Parathyroid adenoma (tissue), 2 donors: ENCODE results near the gene GFM2.

Experiments used
- H2AFZ ChIP-seq: fragments of 300-600 bp; sonication (generic); one replicate; pipeline ENCODE4 v1.7.0; 2017; ENCODE audit warnings: antibody characterized with exemption, mild to moderate bottlenecking
- H3K27ac ChIP-seq: fragments of 300-600 bp; sonication (generic); one replicate; pipeline ENCODE4 v1.7.0; 2017
- H3K27me3 ChIP-seq: fragments of 300-600 bp; sonication (generic); one replicate; pipeline ENCODE4 v1.7.0; 2017; ENCODE audit warnings: low read length; ENCODE audit not compliant: control insufficient read depth, insufficient read depth
- H3K36me3 ChIP-seq: fragments of 300-600 bp; sonication (generic); one replicate; pipeline ENCODE4 v1.7.0; 2017; ENCODE audit warnings: low read length; ENCODE audit not compliant: control insufficient read depth, insufficient read depth
- H3K4me1 ChIP-seq: fragments of 300-600 bp; sonication (generic); one replicate; pipeline ENCODE4 v1.7.0; 2017; ENCODE audit warnings: control low read depth
- H3K4me2 ChIP-seq: fragments of 300-600 bp; sonication (generic); one replicate; pipeline ENCODE4 v1.7.0; 2017; ENCODE audit warnings: low read length
- H3K4me3 ChIP-seq: fragments of 300-600 bp; sonication (generic); one replicate; pipeline ENCODE4 v1.7.0; 2017; ENCODE audit warnings: low read depth, low read length
- H3K79me2 ChIP-seq: fragments of 300-600 bp; sonication (generic); one replicate; pipeline ENCODE4 v1.7.0; 2017; ENCODE audit warnings: control low read depth
- H3K9ac ChIP-seq: fragments of 300-600 bp; sonication (generic); one replicate; pipeline ENCODE4 v1.7.0; 2017; ENCODE audit warnings: mild to moderate bottlenecking
- H3K9me3 ChIP-seq: fragments of 300-600 bp; sonication (generic); one replicate; pipeline ENCODE4 v1.7.0; 2017; ENCODE audit warnings: low read length; ENCODE audit not compliant: control insufficient read depth
- TF ChIP-seq, protein P1 (sequence below): fragments of 300-600 bp; sonication (generic); IDR thresholded peaks from one replicate; pipeline ENCODE4 v1.7.0; 2017; ENCODE audit warnings: antibody characterized with exemption, mild to moderate bottlenecking
- donor health status: primary hyperparathyroidism.

GFM2 gene

GRCh38 chr5:74736759-74737158 lies 30.2 kb downstream of the GFM2 start:
- H3K9ac ChIP-seq, result no peak overlapping the region
- TF ChIP-seq, protein P1, sequence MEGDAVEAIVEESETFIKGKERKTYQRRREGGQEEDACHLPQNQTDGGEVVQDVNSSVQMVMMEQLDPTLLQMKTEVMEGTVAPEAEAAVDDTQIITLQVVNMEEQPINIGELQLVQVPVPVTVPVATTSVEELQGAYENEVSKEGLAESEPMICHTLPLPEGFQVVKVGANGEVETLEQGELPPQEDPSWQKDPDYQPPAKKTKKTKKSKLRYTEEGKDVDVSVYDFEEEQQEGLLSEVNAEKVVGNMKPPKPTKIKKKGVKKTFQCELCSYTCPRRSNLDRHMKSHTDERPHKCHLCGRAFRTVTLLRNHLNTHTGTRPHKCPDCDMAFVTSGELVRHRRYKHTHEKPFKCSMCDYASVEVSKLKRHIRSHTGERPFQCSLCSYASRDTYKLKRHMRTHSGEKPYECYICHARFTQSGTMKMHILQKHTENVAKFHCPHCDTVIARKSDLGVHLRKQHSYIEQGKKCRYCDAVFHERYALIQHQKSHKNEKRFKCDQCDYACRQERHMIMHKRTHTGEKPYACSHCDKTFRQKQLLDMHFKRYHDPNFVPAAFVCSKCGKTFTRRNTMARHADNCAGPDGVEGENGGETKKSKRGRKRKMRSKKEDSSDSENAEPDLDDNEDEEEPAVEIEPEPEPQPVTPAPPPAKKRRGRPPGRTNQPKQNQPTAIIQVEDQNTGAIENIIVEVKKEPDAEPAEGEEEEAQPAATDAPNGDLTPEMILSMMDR, result no peak
- H3K79me2 ChIP-seq, result no peaks in the 10 kb centered on the region
- no peaks in the 10 kb centered on the region for H3K9me3 ChIP-seq
- no peak overlapping the region for H3K4me3 ChIP-seq
- no peaks in the 10 kb centered on the region for H3K36me3 ChIP-seq
- H3K27me3 ChIP-seq, result no peaks in the 10 kb centered on the region
- H2AFZ ChIP-seq, result no peak overlapping the region
- no peak overlapping the region for H3K4me2 ChIP-seq
- no peak overlapping the region for H3K27ac ChIP-seq
- no peaks in the 10 kb centered on the region for H3K4me1 ChIP-seq

DNA sequence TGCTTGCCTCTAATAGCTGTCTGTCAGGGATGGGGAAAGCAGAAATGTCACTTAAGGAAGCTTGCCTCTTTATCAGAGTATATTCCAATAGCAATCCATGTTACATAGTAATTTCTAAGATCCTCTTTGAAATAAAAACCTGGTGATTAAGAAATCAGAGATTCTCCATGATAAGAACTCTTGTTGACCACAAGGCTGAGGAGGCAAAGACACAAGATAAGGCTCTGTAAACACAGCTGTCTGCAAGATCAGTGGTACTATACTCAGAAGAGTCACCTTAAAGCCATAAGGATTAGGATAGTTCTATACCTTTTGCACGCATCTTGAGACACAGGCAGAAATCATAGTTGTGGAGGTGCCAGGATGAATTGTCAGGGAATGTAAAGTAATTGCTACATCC lies 41.6 kb downstream of the GFM2 start:
- Histone ChIP-seq H3K36me3 (no peaks in the 10 kb centered on the region), H3K4me1 (no peaks in the 10 kb centered on the region), H3K9me3 (no peaks in the 10 kb centered on the region), H2AFZ (no peak overlapping the region), H3K4me2 (no peak overlapping the region), H3K4me3 (no peak overlapping the region), H3K27ac (no peak overlapping the region), H3K9ac (no peak overlapping the region), H3K27me3 (no peaks in the 10 kb centered on the region), H3K79me2 (no peaks in the 10 kb centered on the region)
- TF ChIP-seq, protein P1, result no peak

DNA sequence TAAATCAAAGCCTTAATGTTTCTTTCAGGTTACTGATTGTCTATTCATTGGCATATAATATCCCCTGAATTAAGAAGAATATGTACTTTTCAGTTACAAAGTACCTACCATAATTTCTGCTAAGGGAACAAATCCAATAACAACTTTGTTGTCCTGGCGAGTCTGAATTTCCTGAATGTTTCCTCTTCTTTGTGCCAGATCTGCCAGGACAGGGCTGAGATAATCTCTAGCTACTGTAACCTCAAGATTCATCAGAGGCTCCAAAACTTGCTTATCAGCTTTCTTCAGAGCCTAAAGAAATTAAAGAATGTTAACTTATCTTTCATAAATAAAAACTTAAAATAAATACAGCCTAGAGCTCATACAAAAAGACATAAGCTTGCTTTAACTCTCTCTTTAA lies 44.6 kb downstream of the GFM2 start:
- Histone ChIP-seq H3K4me3 (no peak overlapping the region), H3K9ac (no peak overlapping the region), H3K79me2 (no peaks in the 10 kb centered on the region), H3K27ac (no peak overlapping the region), H3K4me1 (no peaks in the 10 kb centered on the region), H2AFZ (no peak overlapping the region), H3K9me3 (no peaks in the 10 kb centered on the region), H3K4me2 (no peak overlapping the region), H3K36me3 (no peaks in the 10 kb centered on the region), H3K27me3 (no peaks in the 10 kb centered on the region)
- TF ChIP-seq, protein P1, result no peak

DNA sequence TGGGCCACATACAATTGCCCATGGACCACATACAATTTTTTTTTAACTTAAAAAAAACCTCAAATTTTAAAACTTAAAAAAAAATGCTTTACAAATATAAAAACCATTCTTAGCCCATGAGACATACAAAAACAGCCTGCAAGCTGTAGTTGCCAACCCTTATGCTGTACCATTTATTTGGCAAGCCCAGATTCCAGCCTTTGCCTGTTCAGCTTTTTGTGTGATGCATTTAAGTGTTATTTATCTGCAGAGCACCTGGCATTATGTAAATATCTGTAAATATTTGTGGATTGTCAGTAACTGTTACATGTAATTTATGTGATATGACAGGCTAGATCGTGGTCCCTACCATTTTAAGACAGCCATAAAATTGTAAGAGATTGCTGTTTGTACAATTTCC lies 49.3 kb downstream of the GFM2 start:
- TF ChIP-seq, protein P1, result no peak
- H3K36me3 ChIP-seq, result no peaks in the 10 kb centered on the region

DNA sequence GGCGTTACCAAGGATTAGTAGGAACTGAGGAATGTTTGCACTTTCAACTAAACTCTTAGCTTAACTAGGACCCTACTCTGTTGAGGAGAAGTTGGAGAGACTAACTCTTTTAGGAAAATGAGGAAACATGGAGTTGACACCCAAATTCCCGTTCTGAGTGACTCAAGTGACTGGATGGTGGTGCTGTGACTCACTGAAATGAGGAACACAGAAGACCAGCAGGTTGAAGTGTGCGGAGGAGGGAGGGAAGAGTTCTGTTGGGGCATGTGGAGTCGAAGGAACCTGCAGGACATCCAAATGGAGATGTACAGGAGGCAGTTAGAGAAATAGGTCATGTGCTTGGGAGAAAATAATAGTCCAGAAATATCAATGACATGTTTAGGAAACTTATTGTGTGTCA lies 73.7 kb downstream of the GFM2 start:
- Histone ChIP-seq H3K79me2 (no peaks in the 10 kb centered on the region), H3K27ac (no peak overlapping the region), H3K9ac (no peak overlapping the region), H3K27me3 (no peaks in the 10 kb centered on the region), H3K9me3 (no peaks in the 10 kb centered on the region), H3K4me1 (no peaks in the 10 kb centered on the region), H3K4me3 (no peak overlapping the region), H3K36me3 (no peaks in the 10 kb centered on the region), H2AFZ (no peak overlapping the region), H3K4me2 (no peak overlapping the region)
- TF ChIP-seq, protein P1, result no peak

More for the DNA sequence above, 49.3 kb downstream of the GFM2 start:
- Histone ChIP-seq H3K9ac (no peak overlapping the region), H3K4me1 (no peaks in the 10 kb centered on the region), H3K27me3 (no peaks in the 10 kb centered on the region), H2AFZ (no peak overlapping the region), H3K4me2 (no peak overlapping the region), H3K9me3 (no peaks in the 10 kb centered on the region), H3K27ac (no peak overlapping the region), H3K79me2 (no peaks in the 10 kb centered on the region), H3K4me3 (no peak overlapping the region)
